HG03575 (cell line): ENCODE results near the gene IRX6.

Experiments used
- ATAC-seq: cut with Tn5 transposase; IDR thresholded peaks from one replicate; pipeline ENCODE4 v1.9.1; 2021; ENCODE audit not compliant: unreplicated experiment, insufficient number of reproducible peaks, low FRiP score; ENCODE audit errors: extremely low read depth

Gene IRX6

DNA sequence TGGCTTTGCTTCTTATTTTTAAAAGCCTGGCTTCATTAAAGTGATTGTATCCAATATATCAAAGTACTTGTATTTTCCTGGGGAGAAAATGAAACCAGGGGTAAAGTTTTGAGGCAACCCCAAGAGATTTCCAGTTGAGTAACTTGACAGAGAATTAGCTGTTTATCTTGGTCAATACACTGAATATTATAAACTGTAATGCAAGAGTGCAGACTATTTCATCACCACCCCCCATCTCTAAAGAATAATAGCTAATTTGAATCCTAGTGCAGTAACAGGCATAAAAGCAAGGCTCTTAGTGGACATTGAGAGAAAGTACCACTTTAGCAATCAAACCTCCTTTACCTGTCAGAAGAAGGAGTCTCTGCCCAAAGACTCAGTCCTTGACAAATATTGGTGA, 27.0 kb downstream of the IRX6 start:
- no peak for ATAC-seq

- no peak for ATAC-seq
Measured at GRCh38 chr16:55351936-55352335, 27.9 kb downstream of the IRX6 start.

- ATAC-seq = no peak
Measured at GRCh38 chr16:55357241-55357640, 33.2 kb downstream of the IRX6 start.

GRCh38 chr16:55359946-55360345, 35.9 kb downstream of the IRX6 start:
- ATAC-seq = no peak

DNA sequence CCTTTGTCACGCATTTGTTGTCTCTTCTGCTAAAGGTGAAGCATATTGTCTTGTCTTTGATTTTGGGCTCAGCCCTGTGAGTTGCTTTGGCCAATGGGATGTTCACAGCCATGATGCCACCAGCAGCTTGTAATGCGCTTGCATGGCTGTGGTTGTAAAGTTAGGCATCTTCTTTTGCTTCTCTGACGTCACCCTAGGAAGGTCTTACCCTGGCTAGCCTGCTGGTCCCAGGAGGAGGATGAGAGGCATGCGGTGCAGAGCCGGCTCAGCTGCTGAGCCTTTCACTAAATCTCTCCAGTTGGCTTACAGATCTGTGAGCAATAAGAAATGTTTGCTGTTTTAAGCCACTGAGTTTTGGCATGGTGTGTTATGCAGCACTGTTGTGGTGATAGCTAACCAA, 40.8 kb downstream of the IRX6 start:
- no peak for ATAC-seq

GRCh38 chr16:55367301-55367811, 43.4 kb downstream of the IRX6 start:
- ATAC-seq = no peak

DNA sequence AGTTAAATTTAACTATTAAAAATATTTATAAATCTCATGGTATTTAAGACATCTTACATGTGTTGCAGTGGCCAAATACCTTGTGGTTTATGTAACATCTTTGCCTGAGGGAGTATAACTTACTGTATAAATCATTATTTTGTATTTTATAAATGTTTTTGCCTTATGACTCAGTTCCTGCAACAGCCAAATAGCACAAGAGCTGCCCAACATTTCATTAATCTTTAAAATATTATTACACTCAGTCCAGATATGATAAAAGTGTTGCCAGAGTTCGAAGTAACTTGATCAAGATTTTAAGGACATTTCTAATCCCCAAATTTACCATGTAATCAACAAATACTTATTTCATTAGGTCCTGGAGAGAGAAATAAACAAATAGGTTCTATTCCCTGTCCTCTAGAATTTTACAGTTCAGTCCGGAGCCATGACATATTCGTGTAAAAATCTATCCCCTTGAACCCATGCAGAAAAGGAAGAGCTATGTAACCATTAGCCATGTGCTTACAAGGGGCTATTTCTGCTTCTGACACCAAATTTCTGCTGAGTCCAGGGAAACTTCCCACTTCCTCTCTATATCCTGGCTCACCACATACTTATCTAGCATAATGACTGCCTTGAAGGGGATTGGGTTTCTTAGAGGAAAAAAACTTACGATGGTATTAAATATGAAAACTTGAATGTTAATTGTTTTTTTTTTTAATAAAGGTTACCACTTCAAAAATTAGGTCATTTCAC, 44.0 kb downstream of the IRX6 start:
- no peak for ATAC-seq

DNA sequence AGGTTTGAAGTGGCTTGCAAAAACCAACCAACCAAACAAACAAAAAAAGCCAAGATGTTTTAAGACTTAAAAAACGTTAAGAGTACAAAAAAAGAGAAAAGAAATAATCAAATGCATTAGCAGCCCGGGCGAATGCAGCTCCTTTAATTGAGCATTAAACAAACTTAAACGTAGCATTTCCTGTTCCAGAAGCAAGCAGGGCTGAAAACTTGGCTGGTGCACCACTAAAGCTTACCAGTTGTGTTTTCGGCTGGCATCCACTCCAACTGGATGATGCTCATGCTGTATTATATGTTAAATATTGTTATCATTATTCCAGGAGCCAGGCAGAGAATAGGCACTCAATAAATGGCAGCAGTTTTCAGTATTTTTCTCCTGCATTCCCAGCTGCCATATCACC, 45.1 kb downstream of the IRX6 start:
- no peak for ATAC-seq

DNA sequence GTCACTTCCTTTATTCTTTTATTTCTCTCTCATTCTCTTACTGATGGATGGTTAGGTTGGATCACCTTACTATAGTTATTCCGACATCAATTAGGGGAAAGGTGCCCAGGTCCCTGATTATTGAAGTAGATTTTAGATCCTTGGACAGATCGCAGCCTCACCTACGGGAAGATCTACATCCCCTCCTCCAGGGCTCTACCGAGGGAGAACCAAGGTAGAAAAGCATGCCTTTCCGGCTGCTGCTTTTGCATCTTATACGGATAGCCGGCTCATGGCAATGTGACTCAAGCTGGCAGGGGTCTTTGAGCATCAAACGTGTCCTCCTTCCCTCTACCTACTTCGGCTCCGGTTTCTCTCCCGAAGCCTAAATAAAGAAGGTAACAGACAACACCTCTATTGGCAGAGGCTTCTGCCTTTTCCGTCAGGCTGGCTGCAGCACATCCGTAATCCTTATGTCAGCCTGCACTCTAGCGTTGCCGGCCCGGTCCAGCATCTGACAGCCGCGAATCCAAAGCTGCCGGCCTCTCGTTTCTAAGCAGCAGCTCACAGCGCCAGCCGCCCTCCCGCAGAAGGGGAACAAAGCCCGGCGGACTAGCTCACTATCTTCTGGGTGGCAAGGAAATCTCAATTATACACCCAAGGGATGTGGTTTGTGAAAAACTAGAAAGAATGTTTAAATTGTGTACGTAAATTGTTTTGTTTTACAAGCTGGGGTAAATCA, 46.9 kb downstream of the IRX6 start:
- ATAC-seq = no peak

DNA sequence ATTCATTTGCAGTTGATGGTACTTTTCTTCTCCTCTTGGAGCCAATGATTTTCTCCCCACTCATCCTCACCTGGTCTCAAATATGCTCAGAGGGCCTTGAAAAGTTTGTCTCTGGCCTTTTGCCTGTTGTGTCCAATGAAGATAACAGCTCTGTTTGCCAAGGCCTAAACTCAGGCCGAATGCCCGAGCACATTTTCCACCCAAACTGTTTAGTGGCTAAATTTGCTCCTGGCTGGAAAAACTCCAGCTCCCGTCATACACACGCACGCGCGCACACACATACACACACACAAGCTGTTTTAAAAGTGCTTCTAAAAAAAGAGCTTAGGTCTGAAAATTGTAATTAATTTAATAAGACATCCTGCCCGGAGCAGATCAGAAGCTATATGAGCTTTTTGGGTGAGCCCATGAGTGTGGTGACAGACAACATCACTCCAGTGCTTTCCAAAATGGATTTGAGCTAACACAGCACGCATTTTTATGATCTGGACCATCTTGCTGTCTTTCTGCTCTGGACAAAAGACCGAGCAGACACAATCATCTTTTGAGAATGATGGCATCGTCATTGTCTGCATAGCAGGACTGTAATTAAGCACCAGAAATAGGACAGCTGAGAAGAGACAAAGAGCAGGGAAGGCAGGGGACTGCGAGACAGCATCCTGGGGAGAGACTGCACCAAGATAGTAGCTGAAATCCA, 48.9 kb downstream of the IRX6 start:
- no peak for ATAC-seq

DNA sequence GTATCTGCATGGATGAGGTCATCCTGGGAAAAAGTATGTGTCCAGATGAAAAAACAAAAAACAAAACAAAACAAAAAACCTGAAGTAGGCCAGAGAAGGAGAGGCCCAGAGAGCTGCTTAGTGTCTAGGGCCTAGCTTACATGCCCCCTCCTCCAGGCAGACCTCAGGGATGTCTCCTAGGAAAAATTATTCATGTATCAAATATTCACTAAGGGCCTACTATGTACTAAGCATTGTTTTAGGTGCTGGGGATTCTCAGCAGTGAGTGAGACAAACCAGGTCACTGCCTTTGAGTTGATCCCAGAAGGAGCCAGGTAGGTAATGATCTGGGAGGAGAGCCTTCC, 49.5 kb downstream of the IRX6 start:
- no peak for ATAC-seq

DNA sequence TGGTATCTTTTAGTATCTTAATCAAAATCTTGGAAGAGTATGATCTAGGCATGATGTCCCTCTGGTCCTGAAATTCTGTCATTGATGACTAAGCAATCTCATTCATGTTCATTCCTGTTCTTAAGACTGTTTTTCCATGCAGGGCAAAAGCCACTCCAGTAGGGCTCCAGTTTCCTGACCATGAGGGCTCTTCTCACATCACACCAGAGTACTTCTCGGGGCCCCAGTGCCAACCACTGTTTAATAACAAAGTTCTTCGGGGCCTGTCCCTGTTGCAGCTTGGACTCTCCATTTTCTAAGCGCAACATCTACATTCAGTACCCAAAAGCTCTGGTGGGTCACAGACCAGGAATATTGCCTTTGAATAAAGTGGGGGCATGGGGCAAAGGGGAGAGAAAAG, 52.0 kb downstream of the IRX6 start:
- ATAC-seq = no peak

GRCh38 chr16:55376567-55377167, 52.7 kb downstream of the IRX6 start:
- ATAC-seq = no peak

DNA sequence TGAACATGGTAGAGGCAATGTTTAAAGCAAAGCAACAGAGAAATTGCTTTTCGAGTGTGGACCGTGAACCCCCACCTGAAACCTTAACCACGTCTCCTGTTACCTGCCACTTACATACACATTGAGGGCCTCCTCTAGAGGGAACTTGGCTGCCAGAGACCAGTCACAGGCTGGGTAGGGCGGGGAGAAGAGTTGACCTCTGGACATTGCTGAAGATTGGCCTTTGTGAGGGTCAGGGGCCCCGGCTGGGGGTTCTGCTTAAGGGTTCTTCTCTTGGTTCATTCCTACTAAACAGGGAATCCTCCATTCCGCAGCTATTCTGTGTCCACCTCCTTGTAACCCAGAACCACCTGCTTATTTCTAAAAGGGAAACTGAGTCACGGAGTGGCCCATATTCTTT, 53.8 kb downstream of the IRX6 start:
- no peak for ATAC-seq

DNA sequence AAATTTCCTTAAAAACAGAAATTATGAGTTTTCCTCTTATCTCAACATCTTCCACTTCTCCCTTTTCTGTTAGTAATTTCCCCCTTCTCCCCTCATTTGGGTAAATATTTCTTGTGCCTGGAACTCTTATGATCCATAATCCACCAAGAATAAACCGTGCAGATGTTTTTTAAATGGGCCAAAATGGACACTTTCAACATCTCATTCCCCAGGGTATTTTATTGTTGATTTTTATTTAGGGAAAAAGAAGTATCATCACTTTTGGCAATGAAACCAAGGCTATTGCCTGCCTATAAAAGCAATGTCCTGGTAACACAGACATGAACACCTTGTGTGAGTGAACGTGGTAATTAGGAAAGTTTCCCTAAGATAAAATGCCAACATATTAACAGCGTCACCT, 54.6 kb downstream of the IRX6 start:
- no peak for ATAC-seq

DNA sequence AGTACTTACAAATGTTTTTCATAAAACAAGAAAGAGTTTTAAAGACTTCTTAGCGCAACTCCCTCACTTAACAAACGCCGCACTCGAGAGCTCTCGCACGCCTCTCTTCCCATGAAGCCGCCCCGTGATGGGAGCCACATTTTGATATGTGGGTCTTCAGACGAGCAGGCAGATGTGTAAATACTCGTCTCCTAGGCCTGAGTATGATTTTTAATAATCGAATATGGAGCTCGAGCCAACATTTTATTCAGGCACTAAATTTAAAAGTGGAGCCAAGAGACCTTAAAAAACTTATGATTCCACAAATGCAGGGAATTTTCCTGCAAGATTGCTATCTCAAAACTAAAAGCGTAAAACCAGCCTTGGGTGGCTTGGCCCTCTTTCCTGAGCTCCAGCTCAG, 55.4 kb downstream of the IRX6 start:
- ATAC-seq = no peak

DNA sequence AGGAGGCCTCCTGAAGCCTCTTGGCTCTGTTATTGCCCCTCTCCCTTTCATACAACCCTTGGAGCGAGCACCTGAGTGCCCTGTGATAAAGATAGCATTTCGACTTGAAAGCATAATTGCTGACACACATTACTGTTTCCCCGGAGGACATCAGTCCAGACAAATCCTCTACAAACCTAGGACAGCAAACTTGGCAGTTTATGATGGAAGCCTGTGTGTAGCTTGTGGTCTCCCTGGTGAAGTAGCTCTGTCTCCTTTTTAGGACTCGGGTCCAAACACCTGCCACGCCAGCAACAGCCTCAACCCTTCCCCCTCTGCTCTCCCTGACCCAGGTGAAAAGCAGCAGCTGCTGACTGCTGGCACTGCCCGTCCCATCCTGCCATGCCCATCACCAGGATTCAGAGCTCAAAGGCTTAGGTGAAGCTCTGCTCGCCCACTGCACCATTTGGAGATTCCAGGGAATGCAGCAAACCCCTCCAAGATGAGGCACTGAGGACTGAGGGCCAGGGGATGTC, 55.9 kb downstream of the IRX6 start:
- no peak for ATAC-seq
